Measurements from ENCODE around the gene PRR12. TPM values are rescaled to one million over a fixed set of nuclear protein-coding genes. Genes with fewer than 3 reads are reported as not detected.

The PRR12 gene
- total and polyA plus RNA-seq, 12 donors: 5.2 to 19.2 (median 16.2) TPM

- no peak for TF ChIP-seq CTCF (IDR thresholded peaks at IDR 0.05)
- Histone ChIP-seq H3K4me1 (peaks cover 2 to 75% (median 62%) of the 10 kb centered on the region in 9 donors), H3K4me3 (peak within 1 kb of the TSS; percentile 47 to 95 (median 88)), H3K36me3 (peaks cover 0 to 22% (median under 1%) of the 10 kb centered on the region in 9 donors), H3K27ac (peak within 1 kb of the TSS; percentile 96 to 100 (median 99)), H3K27me3 (no peaks in the 10 kb centered on the region), H3K9me3 (no peaks in the 10 kb centered on the region)
- intact Hi-C loops (cut with DNase I): loop anchor here in 4 of 10 donors (1.0 to 2.0 kb wide), 4 partner anchors 36 to 50 kb away; partner anchors contain the start of genes PRR12 (in 2 of the 4) and PRMT1 (in 1 of the 4)
- ATAC-seq: peak; percentile 68 to 84 (median 78)
- WGBS, 2 donors: 0% methylated on average over 50 to 51 of the region's 51 CpGs
- DNase-seq: peak; percentile 98 to 100
Observed at GRCh38 chr19:49640113-49640898, 49.3 kb downstream of the PRR12 start, which contains the start of gene RRAS. TSS of gene RRAS (minus strand) at chr19:49640143. CDS start at chr19:49640098, 45 bp downstream.

- intact Hi-C loops (cut with DNase I): loop anchor here in 2 of 10 donors (2.0 kb wide), 2 partner anchors 35 to 51 kb away; partner anchors contain the start of genes PRR12 (in 2 of the 2) and PRMT1 (in 1 of the 2)
- 0 to 1% methylated on average over 79 of the region's 87 CpGs for WGBS, 2 donors
Observed at GRCh38 chr19:49641688-49642491, 50.9 kb downstream of the PRR12 start, which contains the start of gene SCAF1. TSS of gene SCAF1 (plus strand) at chr19:49642209. CDS start at chr19:49645027, 2,818 bp downstream.

GRCh38 chr19:49642492-49643035 is 51.6 kb downstream of the PRR12 start:
- ATAC-seq: no peak
- peaks cover 4 to 59% (median 47%) of the 10 kb centered on the region in 9 donors for H3K4me1 ChIP-seq
- peak overlapping the region; percentile 79 to 95 (median 89) for H3K4me3 ChIP-seq
- DNase-seq: no peak
- peaks cover 0 to 28% (median 13%) of the 10 kb centered on the region in 9 donors for H3K36me3 ChIP-seq
- WGBS, 2 donors: 6% methylated on average over 5 of the region's 5 CpGs
- intact Hi-C loops (cut with DNase I): no loop called here
- TF ChIP-seq CTCF (IDR thresholded peaks at IDR 0.05): no peak
- peak overlapping the region; percentile 84 to 100 (median 99) for H3K27ac ChIP-seq
- H3K9me3 ChIP-seq: no peaks in the 10 kb centered on the region
- no peaks in the 10 kb centered on the region for H3K27me3 ChIP-seq

More at GRCh38 chr19:49641688-49642491, 50.9 kb downstream of the PRR12 start, which contains the start of gene SCAF1:
- DNase-seq: peak; percentile 99
- Histone ChIP-seq H3K4me1 (peaks cover 4 to 65% (median 54%) of the 10 kb centered on the region in 9 donors), H3K27ac (peak within 1 kb of the TSS; percentile 96 to 100 (median 99)), H3K27me3 (no peaks in the 10 kb centered on the region), H3K36me3 (peaks cover 0 to 22% (median 6%) of the 10 kb centered on the region in 9 donors), H3K9me3 (no peaks in the 10 kb centered on the region), H3K4me3 (peak within 1 kb of the TSS; percentile 79 to 95 (median 89))
- no peak for TF ChIP-seq CTCF (IDR thresholded peaks at IDR 0.05)
- ATAC-seq: peak; percentile 75 to 88 (median 82)

All from heart right ventricle (tissue), 16 donors.